Ammon's horn (tissue), 1 donor: ENCODE data around the gene RHOC.
"Not testable (repeated sequence)": the region's sequence is repeated elsewhere in the genome, so short reads cannot be mapped to it uniquely, and the experiment has no call there.

Experiments
- DNase-seq: peaks from one replicate; pipeline ENCODE4 v3.0.0-alpha.2; 2016; ENCODE audit warnings: low spot score

RHOC gene

DNA sequence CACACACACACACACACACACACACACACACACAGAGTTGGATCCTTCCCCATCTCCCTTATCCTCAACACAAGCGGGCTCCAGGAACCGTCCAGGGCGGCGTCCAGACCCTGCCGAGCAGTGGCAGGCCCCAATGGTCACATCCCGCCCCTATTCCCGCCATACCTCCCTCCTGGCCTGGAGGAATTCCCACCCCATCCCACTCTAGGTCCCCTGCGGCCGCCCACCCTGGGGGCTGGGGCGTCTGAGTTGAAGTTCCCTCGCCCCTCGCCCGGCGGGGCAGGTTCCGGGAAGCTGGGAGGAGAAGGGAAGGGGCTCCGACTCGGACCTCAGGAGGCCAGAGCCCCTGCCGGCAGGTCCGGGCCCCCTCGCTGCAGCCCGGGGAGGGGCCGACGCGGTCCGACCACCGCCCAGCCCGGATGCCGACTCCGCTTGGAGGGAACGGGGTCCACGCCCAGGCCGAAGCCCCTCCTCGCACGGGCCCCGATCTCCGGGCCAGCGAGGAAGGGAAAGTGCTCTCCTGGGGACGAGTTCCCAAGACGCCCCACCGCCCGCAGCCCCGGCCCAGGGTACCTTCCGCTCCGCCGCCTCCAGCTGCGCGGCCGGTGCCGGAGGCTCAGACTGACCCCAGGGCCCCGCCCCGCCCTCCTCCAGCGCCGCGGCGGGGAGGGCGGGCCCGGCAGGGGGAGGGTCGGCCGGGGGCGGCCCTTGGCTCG lies at the start of gene RHOC:
Gene RHOC, minus strand, starts transcription at position 623 of the 716 bp plus-strand sequence. CDS start 3,328 bp downstream, outside the sequence.
- DNase-seq = no peak

DNA sequence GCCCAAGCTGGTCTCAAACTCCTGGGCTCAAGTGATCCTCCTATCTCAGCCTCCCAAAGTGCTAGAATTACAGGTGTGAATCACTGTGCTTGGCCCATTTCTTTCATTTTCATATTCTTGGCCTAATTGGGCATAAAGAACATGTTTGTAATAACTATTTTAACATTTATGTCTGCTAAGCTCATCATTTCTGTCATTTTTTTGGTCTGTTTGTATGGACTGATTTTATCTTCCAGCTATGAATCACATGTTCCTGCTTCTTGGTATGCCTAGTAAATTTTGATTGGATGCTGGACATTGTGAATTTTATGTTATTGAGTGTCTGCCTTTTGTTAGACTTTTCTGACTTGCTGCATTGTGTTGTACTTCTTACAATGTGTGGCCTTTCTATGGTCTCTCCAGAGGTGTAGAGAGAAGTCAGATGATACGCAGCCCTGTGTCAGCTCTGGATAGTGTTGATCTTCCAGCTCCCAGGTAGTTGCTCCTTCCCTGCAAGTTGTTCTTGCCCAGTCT lies 47.2 kb upstream of the RHOC start:
- no peak for DNase-seq

DNA sequence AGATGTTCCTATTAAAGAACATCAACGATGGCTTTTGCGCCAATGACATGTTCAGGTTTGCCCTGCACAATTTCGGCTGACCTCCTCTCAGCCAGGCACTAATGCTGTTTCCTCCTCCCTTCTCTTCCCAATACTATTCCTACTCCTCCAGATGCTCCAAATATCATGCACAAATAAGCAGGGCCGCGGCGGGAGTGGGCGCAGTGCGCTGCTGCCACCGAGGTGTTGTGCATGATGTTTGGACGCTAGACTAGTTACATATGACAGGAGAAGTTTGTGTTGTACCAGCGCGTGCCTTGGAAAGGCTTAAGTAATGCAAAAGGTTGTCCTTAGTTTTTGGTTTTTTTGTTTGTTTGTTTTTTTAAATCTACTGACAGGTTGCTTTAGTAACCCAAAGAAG lies 41.5 kb upstream of the RHOC start:
- no peak for DNase-seq

DNA sequence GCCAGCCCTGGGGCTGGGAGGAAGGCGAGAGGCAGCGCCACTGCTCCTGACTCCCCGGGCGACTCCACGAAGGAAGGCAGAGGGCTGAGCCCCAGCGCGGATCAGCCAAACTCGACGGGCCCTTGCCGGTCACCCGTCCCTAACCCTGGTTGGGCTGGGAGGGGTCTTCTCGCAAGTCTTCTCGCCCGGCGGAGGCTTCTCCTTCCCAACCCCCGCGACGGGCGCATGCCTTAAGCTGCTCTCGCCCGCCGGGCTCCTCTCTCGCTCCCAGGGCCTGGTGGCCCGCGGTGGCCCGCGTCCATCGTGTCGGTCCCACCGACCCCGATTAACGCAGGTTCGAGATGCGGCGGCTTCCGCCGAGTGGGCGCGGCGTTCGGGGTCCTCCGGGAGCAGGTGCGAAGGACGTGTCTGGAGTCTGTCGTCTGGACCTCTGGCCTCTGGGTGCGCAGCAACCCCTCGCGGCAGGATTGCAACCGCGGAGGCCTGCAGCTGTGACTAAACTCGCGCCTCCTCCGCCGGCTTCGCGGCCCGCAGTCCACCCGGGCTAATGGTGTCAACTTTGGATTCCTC lies 37.2 kb upstream of the RHOC start:
- DNase-seq = no peak

DNA sequence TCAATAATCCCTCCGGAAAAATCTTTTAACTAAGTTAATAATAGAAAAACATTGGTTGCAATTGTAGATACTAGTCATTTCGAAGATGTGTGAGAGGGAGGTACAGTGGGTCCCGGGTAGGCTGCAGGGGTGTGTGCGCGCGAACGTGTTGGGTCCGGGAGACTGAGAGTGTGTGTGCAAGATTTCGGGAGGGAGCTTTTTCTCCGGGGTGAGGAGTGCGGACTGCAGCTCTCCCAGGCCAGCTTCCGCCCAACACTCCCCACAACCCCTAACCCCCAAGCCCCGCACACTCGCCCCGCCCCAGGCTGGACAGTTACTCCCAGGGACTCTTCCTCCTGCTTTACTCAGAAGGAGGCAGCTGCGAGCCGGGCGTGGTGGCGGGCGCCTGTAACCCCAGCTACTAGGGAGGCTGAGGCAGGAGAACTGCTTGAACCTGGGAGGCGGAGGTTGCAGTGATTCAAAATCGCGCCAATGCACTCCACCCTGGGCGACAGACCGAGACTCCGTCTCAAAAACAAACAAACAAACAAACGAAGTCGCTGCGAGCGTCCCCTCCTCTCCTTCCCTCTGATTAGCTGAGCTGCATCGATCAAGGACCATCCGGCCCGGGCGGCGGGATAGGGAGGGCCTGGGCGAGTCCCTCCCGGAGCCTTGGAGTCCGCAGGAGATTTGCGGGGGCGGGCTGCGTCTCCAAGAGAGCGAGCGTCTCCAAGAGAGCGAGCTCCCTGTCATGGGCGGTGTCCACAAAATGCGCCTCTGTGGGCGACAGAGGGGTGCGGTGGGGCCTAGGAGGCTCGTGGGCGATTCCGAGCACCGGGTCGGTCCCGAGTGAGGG lies 36.5 kb upstream of the RHOC start:
- no peak for DNase-seq

DNA sequence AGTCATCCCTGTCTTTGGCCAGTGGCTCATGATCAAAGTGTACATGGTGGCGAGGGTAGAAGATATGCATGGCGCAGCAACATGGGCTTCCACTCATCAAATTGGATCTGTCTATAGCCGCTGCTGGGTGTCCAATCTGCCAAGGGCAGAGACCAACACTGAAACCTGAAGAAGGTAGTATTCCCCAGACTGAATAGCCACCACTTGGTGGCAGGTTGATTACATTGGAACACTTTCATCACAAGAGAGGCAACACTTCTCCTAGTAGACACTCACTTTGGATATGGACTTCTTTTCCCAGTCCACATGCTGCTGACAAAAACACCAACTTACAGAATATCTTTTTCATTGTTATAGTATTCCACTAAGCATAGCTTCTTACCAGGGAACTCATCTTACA lies 30.6 kb upstream of the RHOC start:
- no peak for DNase-seq

DNA sequence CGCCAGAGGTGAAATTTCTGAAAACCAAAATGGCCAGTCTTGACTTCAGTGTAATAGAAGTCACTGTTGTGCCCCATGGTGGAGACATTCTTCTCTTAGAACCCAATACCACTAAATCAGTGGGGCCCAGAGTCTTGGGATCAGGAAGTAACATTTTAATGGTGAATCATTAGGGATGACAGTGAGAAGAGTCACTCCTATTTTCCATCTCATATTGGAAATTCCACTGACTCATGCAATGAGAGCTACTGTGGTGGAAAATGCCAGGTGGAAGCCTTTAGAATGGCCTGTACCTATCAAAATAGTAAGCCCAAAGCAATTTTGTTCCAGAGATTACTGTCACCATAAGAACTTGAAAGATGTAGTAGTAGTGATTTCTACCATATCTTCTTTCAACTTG lies 28.8 kb upstream of the RHOC start:
- no peak for DNase-seq

DNA sequence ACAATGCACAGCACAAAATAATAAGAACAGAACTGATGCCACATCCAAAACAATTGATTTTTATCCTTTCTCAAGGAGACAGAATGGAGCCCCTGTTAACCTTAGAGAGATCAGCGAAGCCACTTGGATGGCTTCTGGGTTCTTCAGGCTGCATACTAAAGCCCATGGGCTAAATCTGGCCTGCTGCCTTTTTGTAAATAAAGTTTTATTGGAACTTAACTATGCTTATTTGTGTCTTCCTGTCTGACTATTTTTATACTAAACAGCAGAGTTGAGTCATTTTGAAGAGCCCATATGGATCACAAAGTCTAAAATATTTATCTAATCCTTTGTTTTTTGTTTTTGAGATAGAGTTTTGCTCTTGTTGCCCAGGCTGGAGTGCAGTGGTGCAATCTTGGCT lies 24.5 kb upstream of the RHOC start:
- no peak for DNase-seq

DNA sequence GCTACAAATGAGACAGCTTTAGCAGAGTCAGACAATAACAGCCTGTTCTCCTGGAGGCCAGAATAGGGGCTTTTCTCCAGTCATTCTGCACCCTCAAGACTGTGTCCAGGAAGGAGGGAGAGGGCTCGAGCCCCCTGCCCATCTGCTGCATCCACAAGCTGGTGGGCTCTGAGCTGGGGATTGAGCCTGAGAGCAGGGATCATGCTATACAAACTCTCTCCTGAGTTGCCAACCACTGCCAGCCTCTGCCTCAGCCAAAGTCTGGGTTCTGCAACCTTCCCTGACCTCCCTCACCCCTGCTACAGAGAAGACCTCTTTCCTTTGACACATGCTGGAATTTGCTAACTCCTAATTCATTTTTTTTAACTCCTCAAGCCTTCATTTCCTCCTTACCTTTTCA lies 23.0 kb upstream of the RHOC start:
- no peak for DNase-seq

DNA sequence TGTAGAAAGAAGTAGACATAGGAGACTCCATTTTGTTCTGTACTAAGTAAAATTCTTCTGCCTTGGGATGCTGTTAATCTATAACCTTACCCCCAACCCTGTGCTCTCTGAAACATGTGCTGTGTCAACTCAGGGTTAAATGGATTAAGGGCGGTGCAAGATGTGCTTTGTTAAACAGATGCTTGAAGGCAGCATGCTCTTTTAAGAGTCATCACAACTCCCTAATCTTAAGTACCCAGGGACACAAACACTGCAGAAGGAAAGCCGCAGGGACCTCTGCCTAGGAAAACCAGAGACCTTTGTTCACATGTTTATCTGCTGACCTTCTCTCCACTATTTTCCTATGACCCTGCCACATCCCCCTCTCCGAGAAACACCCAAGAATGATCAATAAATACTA lies 22.1 kb upstream of the RHOC start:
- DNase-seq = not testable (repeated sequence)

DNA sequence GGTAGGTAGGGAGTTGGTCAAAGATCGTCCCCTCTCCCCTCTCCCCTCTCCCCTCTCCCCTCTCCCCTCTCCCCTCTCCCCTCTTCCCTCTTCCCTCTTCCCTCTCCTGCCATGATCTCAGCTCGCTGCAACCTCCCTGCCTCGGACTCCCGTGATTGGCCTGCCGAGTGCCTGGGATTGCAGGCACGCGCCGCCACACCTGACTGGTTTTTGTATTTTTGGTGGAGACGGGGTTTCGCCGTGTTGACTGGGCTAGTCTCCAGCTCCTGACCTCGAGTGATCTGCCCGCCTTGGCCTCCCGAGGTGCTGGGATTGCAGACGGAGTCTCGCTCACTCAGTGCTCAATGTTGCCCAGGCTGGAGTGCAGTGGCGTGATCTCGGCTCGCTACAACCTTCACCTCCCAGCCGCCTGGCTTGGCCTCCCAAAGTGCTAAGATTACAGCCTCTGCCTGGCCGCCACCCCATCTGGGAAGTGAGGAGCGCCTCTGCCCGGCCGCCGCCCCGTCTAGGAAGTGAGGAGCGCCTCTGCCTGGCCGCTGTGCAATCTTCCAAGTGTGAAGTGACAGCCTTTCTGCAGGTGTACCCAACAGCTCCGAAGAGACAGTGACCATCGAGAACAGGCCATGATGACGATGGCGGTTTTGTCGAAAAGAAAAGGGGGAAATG lies 21.5 kb upstream of the RHOC start:
- not testable (repeated sequence) for DNase-seq

DNA sequence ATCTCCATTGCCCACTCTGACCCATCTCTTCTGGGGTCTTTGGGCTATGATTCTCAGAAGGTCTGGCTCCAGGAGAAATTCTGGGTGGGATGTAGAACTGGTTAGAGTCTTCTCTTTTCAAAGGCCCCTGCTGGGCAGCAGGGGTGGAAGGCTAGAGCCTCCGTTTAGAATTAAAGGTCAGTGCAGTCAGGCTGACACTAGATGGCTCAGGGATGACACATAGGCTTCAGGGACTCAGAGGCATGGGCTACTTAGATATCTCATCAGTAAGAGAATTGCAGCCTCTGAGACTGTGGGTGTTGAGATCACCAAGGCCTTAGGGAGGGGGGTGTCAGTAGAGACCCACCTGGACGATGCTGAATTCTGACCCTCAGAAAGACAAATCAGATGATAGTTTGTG lies 20.8 kb upstream of the RHOC start:
- no peak for DNase-seq

DNA sequence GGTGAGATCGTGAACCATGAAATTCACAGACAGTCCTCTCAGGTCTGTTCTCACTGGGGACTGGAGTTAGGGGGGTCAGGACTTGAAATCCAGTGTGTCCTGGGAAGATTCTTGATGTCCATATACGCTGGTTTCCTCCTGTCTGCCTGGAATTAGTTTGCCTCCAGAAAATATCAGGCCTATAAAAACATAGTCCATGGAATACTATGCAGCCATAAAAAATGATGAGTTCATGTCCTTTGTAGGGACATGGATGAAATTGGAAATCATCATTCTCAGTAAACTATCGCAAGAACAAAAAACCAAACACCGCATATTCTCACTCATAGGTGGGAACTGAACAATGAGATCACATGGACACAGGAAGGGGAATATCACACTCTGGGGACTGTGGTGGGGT lies 17.3 kb upstream of the RHOC start:
- not testable (repeated sequence) for DNase-seq

DNA sequence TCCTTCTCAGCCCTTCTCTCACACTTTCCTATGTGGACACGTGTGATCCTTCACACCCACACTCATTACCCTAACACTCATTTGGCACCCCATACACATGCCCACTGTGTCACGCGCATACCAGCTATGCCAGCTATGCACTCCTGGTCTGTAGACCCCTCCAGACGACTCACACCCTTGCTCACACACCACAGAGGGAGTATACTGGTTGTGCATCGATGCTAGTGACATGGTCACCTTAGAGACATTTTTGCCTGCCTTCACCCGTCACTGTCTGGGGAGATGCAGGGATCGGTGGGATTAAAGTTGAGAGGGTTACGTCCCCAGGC lies 16.5 kb upstream of the RHOC start:
- DNase-seq = no peak

DNA sequence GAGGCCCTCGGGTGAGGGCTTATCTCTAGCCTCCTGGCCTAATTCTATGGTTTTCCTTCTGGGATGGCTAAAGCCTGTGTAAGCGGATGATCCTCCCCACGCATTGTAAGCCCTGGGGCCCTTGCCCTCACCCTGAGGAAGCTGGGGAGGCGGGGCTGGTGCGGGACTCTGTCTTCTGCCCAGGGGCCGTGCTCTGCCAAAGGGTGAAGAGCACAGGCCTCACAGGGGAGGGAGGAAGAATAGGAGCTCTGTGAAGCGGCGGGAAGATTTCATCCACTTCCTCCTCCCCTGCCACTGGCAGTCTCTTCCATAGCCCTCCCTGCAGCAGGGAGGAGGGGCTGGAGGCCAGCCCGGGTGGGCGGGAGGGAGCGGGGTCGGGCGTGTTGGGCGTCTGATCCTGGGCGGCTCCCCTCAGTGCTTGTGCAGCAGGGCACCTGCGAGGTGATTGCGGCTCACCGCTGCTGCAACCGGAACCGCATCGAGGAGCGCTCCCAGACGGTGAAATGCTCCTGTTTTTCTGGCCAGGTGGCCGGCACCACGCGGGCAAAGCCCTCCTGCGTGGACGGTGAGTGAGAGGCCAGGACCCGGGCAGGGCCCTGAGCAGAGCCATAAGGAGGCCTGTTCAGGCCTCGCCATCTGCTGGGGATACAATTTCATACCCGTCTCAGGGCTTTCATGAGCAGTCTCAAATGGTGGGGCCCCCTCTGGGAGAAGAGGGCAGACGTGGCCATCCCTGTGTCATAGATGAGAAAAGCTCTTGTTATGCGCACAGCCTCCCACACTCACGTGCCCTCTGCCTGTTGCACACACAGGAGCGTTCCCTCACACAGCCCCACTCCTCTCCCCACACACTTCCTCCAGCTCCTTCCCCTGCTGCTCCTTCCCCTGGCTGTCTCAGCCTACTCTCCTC lies 15.9 kb upstream of the RHOC start:
- DNase-seq = no peak

DNA sequence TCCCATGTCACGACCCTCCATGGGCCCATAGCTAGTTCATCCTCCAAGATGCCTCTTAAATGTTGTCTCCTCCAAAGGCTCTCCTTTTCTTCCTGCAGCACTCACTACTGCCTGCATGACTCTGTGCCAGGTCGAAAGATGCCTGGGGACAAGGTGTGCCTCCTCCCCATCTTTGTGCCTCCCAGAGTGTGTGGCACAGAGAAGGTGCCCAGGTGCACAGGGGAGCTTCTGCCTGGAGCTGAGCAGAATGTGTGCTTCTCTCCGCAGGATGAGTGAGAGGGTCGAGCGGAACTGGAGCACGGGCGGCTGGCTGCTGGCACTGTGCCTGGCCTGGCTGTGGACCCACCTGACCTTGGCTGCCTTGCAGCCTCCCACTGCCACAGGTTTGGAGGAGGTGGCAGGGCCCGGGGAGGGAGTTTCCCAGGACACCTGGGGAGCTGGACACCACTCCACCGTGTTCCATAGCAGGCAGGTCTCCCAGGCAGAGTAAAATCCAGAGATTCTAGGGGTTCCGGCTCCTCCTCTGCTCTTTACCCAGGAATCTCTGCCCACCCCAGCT lies 15.1 kb upstream of the RHOC start:
- DNase-seq = no peak

DNA sequence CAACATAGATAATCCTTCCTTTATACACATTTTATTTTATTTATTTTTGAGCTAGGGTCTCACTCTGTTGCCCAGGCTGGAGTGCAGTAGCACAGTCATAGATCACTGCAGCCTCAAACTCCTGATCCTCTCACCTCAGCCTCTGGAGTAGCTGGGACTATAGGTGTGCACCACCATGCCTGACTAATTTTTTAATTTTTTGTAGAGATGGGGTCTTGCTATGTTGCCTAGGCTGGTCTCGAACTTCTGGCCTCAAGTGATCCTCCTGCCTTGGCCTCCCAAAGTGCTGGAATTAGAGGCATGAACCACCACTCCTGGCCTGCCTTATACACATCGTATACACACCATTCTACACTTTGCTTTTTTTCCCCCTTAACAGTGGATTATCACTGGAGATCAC lies 14.4 kb upstream of the RHOC start:
- not testable (repeated sequence) for DNase-seq

DNA sequence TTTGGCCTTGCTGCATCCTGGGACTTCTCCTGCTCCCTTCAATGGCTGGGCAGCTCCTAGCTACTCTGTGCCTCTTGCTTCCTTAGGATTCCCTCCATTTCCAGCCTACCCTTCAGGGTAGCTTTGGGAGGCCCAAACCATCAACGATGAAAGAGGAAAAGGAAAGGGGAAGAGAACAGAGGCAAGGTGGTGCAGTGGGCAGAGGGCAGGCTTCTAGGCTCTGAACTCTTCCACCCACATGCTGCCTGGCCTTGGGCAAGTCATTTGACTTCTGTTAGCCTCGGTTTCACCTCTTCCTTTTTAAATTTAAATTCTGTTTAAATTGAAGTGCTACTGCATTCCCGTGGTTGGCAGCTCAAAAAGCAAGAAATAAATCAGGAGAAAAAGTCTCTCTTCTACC lies 13.9 kb upstream of the RHOC start:
- no peak for DNase-seq

DNA sequence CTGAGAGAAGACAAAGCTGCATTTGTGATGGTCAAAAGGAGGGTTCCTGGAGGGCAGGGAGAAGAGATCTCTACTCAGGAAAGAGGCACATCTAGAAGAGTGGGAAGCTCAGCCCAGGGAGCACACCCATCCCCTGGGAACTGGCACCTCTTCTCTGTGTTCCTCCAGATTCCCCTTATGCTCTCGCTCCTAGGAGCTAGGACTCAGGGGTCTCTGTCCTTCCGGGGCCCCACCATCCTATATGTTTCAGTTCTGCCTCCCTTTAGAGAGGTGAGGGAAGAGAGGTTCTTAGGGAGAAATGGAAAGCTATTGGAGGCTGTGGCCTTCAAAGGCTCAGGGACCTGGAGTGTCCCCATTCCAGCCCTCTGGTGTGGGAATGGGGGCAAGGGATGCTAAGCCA lies 12.8 kb upstream of the RHOC start:
- no peak for DNase-seq

DNA sequence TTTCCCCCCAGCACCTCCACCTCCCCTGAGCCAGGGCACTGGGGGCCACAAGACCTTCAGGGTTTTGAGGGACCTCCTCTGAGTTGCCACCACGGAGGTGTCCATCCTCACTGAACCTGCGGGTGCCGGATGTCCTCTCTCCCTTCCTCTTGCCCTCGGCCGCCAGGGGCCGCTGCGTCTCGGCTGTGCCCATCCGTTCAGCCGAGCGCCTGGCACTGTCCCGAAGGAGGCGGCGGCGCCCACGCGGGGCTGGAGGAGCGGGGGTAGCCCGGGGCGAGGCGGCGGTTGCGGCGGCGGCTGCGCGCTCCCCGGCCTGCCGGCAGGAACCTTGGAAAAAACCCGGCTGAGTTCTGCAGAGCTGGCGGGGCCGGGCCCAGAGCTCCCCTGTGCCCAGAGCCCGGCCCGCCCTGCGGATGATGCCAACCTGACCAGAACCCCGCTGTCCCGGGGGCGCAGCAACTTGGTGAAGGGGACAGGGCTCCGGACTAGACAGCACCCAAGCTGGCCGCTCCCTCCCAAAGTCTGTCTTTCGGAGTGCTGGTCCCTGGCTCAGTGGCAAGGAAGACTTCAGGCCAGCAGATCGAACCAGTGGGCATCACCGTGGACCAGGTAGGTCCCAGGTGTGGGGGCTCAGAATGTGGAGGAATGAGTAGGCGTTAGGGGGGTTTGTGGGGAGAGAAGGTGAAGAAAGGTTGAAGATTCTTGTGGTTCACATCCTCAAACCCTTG lies 11.9 kb upstream of the RHOC start:
- peak; percentile 86 for DNase-seq
